Naive B cell (primary cell): ENCODE results near the gene HIBCH. TPM values are rescaled to one million over a fixed set of nuclear protein-coding genes. Genes with fewer than 3 reads are reported as not detected.
"Not testable (repeated sequence)": the region's sequence is repeated elsewhere in the genome, so short reads cannot be mapped to it uniquely, and the experiment has no call there.

Experiments
- ATAC-seq, 2 donors: fragments of 150-1000 bp; cut with Tn5 transposase; 2 replicates each; pipeline ENCODE4 v1.10.0; 2021; ENCODE audit warnings: low read depth in 2 of 2, mild to moderate bottlenecking in 2 of 2, moderate library complexity in 2 of 2
- DNase-seq: peaks from one replicate; pipeline ENCODE4 v3.0.0; 2022
- H3K27ac Mint-ChIP-seq, 6 donors: one replicate each; pipeline ENCODE4 v1.8.0; 2020 to 2022; ENCODE audit warnings: mild to moderate bottlenecking in 6 of 6, mixed read lengths in 6 of 6, moderate library complexity in 5 of 6, inconsistent platforms in 2 of 6
- H3K27me3 Mint-ChIP-seq, 3 donors: one replicate each; pipeline ENCODE4 v1.8.0; 2021 to 2022; ENCODE audit warnings: mixed read lengths in 3 of 3, mild to moderate bottlenecking in 1 of 3
- H3K36me3 Mint-ChIP-seq, 2 donors: one replicate each; pipeline ENCODE4 v1.8.0; 2020 to 2022; ENCODE audit warnings: mixed read lengths in 2 of 2, inconsistent platforms in 1 of 2, mild to moderate bottlenecking in 1 of 2
- H3K4me1 Mint-ChIP-seq, 3 donors: one replicate each; pipeline ENCODE4 v1.8.0; 2020 to 2022; ENCODE audit warnings: mixed read lengths in 3 of 3, inconsistent platforms in 1 of 3, mild to moderate bottlenecking in 1 of 3, moderate library complexity in 1 of 3
- H3K4me3 Mint-ChIP-seq, 8 donors: one replicate each; pipeline ENCODE4 v1.8.0; 2020 to 2022; ENCODE audit warnings: mild to moderate bottlenecking in 8 of 8, mixed read lengths in 8 of 8, moderate library complexity in 8 of 8, inconsistent platforms in 2 of 8
- H3K9me3 Mint-ChIP-seq, 7 donors: one replicate each; pipeline ENCODE4 v1.8.0; 2020 to 2022; ENCODE audit warnings: mixed read lengths in 7 of 7, mild to moderate bottlenecking in 5 of 7, inconsistent platforms in 2 of 7, moderate library complexity in 1 of 7
- polyA plus RNA-seq, 6 donors: library from polyadenylated mRNA; unstranded; fragments of 300-500 nt; fragmentation: Illumina TruSeq; gene quantifications; one replicate each; pipeline ENCODE4 v1.2.3, GENCODE V29; 2021; ENCODE audit warnings: low read depth in 6 of 6

HIBCH gene
- polyA plus RNA-seq, 6 donors from 2014 or later: 11.6 to 31.7 (median 22.4) TPM

GRCh38 chr2:190223989-190224388 is 95.6 kb downstream of the HIBCH start:
- Mint-ChIP-seq H3K36me3 (peaks cover 17 to 38% of the 10 kb centered on the region in 2 donors), H3K9me3 (peaks cover 0 to 26% (median 13%) of the 10 kb centered on the region in 7 donors), H3K4me1 (peaks cover 16 to 33% (median 18%) of the 10 kb centered on the region in 3 donors), H3K27ac (peak overlapping the region in 2 of 6 donors; percentile 37 to 44)
- not testable (repeated sequence) for H3K4me3 Mint-ChIP-seq, ATAC-seq, DNase-seq, H3K27me3 Mint-ChIP-seq

- H3K4me3 Mint-ChIP-seq, H3K27me3 Mint-ChIP-seq, H3K27ac Mint-ChIP-seq, DNase-seq, ATAC-seq: not testable (repeated sequence)
- peaks cover 0 to 22% (median 9%) of the 10 kb centered on the region in 7 donors for H3K9me3 Mint-ChIP-seq
- peaks cover 17 to 27% of the 10 kb centered on the region in 2 donors for H3K36me3 Mint-ChIP-seq
- peaks cover 12 to 29% (median 16%) of the 10 kb centered on the region in 3 donors for H3K4me1 Mint-ChIP-seq
Observed at GRCh38 chr2:190222745-190223144, 96.9 kb downstream of the HIBCH start.

- H3K4me1 Mint-ChIP-seq: peaks cover 6 to 22% (median 10%) of the 10 kb centered on the region in 3 donors
- ATAC-seq (no peak), DNase-seq (no peak)
- peaks cover 0 to 15% (median 6%) of the 10 kb centered on the region in 7 donors for H3K9me3 Mint-ChIP-seq
- H3K27ac Mint-ChIP-seq: peak overlapping the region in 1 of 6 donors; percentile 47
- H3K27me3 Mint-ChIP-seq: no peaks in the 10 kb centered on the region
- H3K4me3 Mint-ChIP-seq: no peak overlapping the region
- H3K36me3 Mint-ChIP-seq: peaks cover 18 to 25% of the 10 kb centered on the region in 2 donors
Observed at GRCh38 chr2:190221429-190221828, 98.2 kb downstream of the HIBCH start.

- H3K27ac Mint-ChIP-seq: no peak overlapping the region
- DNase-seq (no peak), ATAC-seq (no peak)
- peaks cover 0 to 8% (median 3%) of the 10 kb centered on the region in 7 donors for H3K9me3 Mint-ChIP-seq
- H3K36me3 Mint-ChIP-seq: peaks cover 14 to 21% of the 10 kb centered on the region in 2 donors
- no peaks in the 10 kb centered on the region for H3K27me3 Mint-ChIP-seq
- H3K4me3 Mint-ChIP-seq: no peak overlapping the region
- peaks cover 6 to 14% (median 14%) of the 10 kb centered on the region in 3 donors for H3K4me1 Mint-ChIP-seq
Observed at GRCh38 chr2:190219186-190219585, 100.4 kb downstream of the HIBCH start.

GRCh38 chr2:190217616-190218015 is 102.0 kb downstream of the HIBCH start:
- no peak overlapping the region for H3K4me3 Mint-ChIP-seq
- DNase-seq: no peak
- no peak for ATAC-seq
- H3K27me3 Mint-ChIP-seq: no peaks in the 10 kb centered on the region
- H3K9me3 Mint-ChIP-seq: peaks cover 0 to under 1% (median 0%) of the 10 kb centered on the region in 7 donors
- peaks cover 6 to 14% (median 14%) of the 10 kb centered on the region in 3 donors for H3K4me1 Mint-ChIP-seq
- H3K27ac Mint-ChIP-seq: no peak overlapping the region
- H3K36me3 Mint-ChIP-seq: peaks cover 9 to 12% of the 10 kb centered on the region in 2 donors

GRCh38 chr2:190216829-190217228 is 102.8 kb downstream of the HIBCH start:
- H3K4me3 Mint-ChIP-seq: no peak overlapping the region
- H3K4me1 Mint-ChIP-seq: peaks cover 6 to 14% (median 14%) of the 10 kb centered on the region in 3 donors
- ATAC-seq (no peak), DNase-seq (no peak)
- H3K27me3 Mint-ChIP-seq: no peaks in the 10 kb centered on the region
- H3K36me3 Mint-ChIP-seq: peaks cover 9 to 12% of the 10 kb centered on the region in 2 donors
- H3K9me3 Mint-ChIP-seq: no peaks in the 10 kb centered on the region
- no peak overlapping the region for H3K27ac Mint-ChIP-seq

DNA sequence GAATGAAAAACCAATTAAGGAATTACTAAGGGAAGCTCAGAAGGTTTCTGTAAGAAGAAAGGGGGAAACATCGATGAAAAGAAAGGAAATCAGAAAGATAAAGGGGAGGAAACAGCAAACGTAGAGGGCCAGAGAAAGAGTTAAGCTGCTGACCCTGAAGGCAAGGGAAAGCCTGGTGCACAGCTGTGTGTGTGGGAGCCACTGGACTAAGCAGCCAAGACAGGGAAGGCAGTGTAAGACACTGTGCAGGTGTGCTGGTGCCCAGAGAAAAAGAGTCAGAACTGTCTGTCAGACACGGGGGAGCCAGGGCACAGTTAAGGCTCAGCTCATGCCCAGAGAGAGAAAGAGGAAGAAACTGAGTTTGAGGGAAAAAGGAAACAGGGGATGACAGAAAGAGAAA is 104.0 kb downstream of the HIBCH start:
- H3K4me1 Mint-ChIP-seq: peaks cover 6 to 14% (median 14%) of the 10 kb centered on the region in 3 donors
- peak overlapping the region in 1 of 8 donors; percentile 71 for H3K4me3 Mint-ChIP-seq
- DNase-seq: no peak
- H3K27ac Mint-ChIP-seq: peak overlapping the region in 3 of 6 donors; percentile 45 to 61 (median 50)
- H3K36me3 Mint-ChIP-seq: peaks cover 9 to 12% of the 10 kb centered on the region in 2 donors
- ATAC-seq: no peak
- H3K9me3 Mint-ChIP-seq: no peaks in the 10 kb centered on the region
- no peaks in the 10 kb centered on the region for H3K27me3 Mint-ChIP-seq

- H3K36me3 Mint-ChIP-seq: peaks cover 9 to 12% of the 10 kb centered on the region in 2 donors
- H3K27me3 Mint-ChIP-seq: no peaks in the 10 kb centered on the region
- H3K27ac Mint-ChIP-seq: peak overlapping the region in 4 of 6 donors; percentile 17 to 73 (median 42)
- ATAC-seq (no peak), DNase-seq (no peak)
- H3K4me3 Mint-ChIP-seq: no peak overlapping the region
- no peaks in the 10 kb centered on the region for H3K9me3 Mint-ChIP-seq
- H3K4me1 Mint-ChIP-seq: peaks cover 6 to 14% (median 14%) of the 10 kb centered on the region in 3 donors
Observed at GRCh38 chr2:190214426-190215194, 105.0 kb downstream of the HIBCH start.

- no peak for ATAC-seq
- Mint-ChIP-seq H3K27me3 (no peaks in the 10 kb centered on the region), H3K4me3 (peak overlapping the region in 1 of 8 donors; percentile 10), H3K4me1 (peaks cover 6 to 14% (median 14%) of the 10 kb centered on the region in 3 donors), H3K27ac (peak overlapping the region in 3 of 6 donors; percentile 38 to 67 (median 45)), H3K9me3 (no peaks in the 10 kb centered on the region), H3K36me3 (peaks cover 9 to 12% of the 10 kb centered on the region in 2 donors)
- no peak for DNase-seq
Observed at GRCh38 chr2:190213441-190214335, 105.9 kb downstream of the HIBCH start.

DNA sequence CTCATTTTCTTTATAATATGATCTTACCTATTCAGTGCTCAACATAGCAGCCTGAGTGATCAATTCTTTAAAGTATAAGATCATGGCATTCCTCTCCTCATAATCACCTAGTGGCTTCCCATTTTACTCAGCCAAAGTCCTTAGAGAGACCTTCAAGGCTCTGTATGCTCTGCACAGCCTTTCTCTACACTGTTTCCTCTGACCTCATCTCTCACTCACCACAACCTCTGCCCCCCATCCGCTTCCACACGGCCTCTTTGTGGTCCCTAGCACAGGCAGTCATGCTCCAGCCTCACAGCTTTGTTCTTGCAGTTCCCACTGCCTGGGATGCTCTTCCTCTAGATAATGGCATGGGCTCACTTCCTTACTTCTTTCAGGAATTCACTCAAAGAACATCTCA is 109.2 kb downstream of the HIBCH start:
- H3K4me1 Mint-ChIP-seq: peaks cover 0 to 5% (median 3%) of the 10 kb centered on the region in 3 donors
- DNase-seq: no peak
- H3K36me3 Mint-ChIP-seq: peaks cover under 1 to 4% of the 10 kb centered on the region in 2 donors
- H3K27ac Mint-ChIP-seq: no peak overlapping the region
- ATAC-seq: no peak
- H3K9me3 Mint-ChIP-seq: no peaks in the 10 kb centered on the region
- no peaks in the 10 kb centered on the region for H3K27me3 Mint-ChIP-seq
- H3K4me3 Mint-ChIP-seq: no peak overlapping the region

GRCh38 chr2:190209559-190209958 is 110.1 kb downstream of the HIBCH start:
- no peak overlapping the region for H3K4me3 Mint-ChIP-seq
- H3K27me3 Mint-ChIP-seq: no peaks in the 10 kb centered on the region
- DNase-seq (no peak), ATAC-seq (no peak)
- H3K36me3 Mint-ChIP-seq: peaks cover 3 to 8% of the 10 kb centered on the region in 2 donors
- peaks cover 0 to 4% (median 3%) of the 10 kb centered on the region in 3 donors for H3K4me1 Mint-ChIP-seq
- H3K27ac Mint-ChIP-seq: no peak overlapping the region
- no peaks in the 10 kb centered on the region for H3K9me3 Mint-ChIP-seq

GRCh38 chr2:190207930-190208329 is 111.7 kb downstream of the HIBCH start:
- H3K27ac Mint-ChIP-seq: no peak overlapping the region
- no peaks in the 10 kb centered on the region for H3K27me3 Mint-ChIP-seq
- peaks cover 8 to 9% of the 10 kb centered on the region in 2 donors for H3K36me3 Mint-ChIP-seq
- H3K9me3 Mint-ChIP-seq: no peaks in the 10 kb centered on the region
- peaks cover 0 to 4% (median 3%) of the 10 kb centered on the region in 3 donors for H3K4me1 Mint-ChIP-seq
- no peak for DNase-seq
- H3K4me3 Mint-ChIP-seq: no peak overlapping the region
- no peak for ATAC-seq

DNA sequence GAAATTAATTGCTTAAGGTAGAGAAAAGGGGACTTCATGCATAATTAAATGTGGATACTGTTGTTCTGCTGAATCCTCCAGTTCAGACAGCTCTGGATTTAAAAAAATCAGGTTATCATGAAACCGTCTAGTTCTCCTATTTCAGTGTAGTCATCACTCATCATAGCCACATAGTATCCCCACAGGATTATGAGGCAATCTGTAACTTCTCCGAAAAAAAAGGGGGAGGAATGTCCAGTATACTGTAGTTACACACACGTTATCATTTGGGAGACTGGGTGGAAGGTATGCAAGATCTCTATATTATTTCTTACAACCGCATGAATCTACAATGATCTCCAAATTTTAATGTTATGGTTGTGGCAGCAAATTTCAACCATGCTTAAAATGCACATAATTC is 114.0 kb downstream of the HIBCH start:
- Mint-ChIP-seq H3K27ac (no peak overlapping the region), H3K4me3 (no peak overlapping the region), H3K9me3 (no peaks in the 10 kb centered on the region), H3K4me1 (peaks cover 0 to 4% (median 3%) of the 10 kb centered on the region in 3 donors), H3K27me3 (no peaks in the 10 kb centered on the region), H3K36me3 (peaks cover 8 to 9% of the 10 kb centered on the region in 2 donors)
- DNase-seq (no peak), ATAC-seq (no peak)
